Spleen (tissue), 11 donors: Measurements from ENCODE around the gene GLS. TPM values are rescaled to one million over a fixed set of nuclear protein-coding genes. Genes with fewer than 3 reads are reported as not detected.

Experiments used
- DNase-seq: peaks from one replicate; pipeline ENCODE4 v3.0.0-alpha.2; 2020
- H3K27ac ChIP-seq, 8 donors: fragments of 200-600 bp; sonication (generic) in 7 of 8; 1 replicate in 4 of 8; 2 replicates in 4 of 8; pipeline versions ENCODE4 v1.5.0 to v1.8.0; 2016 to 2021; ENCODE audit warnings: inconsistent platforms in 4 of 8, mild to moderate bottlenecking in 4 of 8, moderate library complexity in 1 of 8
- H3K27me3 ChIP-seq, 7 donors: fragments of 200-600 bp; sonication (generic) in 6 of 7; replicated peaks in 1 of 7; 1 replicate in 4 of 7; 2 replicates in 3 of 7; pipeline versions ENCODE4 v1.5.0 to v1.8.0; 2016 to 2021; ENCODE audit warnings: inconsistent platforms in 3 of 7, mild to moderate bottlenecking in 1 of 7
- H3K36me3 ChIP-seq, 6 donors: fragments of 200-600 bp; sonication (generic) in 5 of 6; 1 replicate in 4 of 6; 2 replicates in 2 of 6; pipeline versions ENCODE4 v1.5.0 to v1.8.0; 2016 to 2021; ENCODE audit warnings: inconsistent platforms in 2 of 6
- H3K4me1 ChIP-seq, 6 donors: fragments of 200-600 bp; sonication (generic) in 5 of 6; 1 replicate in 3 of 6; 2 replicates in 3 of 6; pipeline versions ENCODE4 v1.5.0 to v1.8.0; 2016 to 2021; ENCODE audit warnings: inconsistent platforms in 3 of 6
- H3K4me3 ChIP-seq, 8 donors: fragments of 200-600 bp; sonication (generic) in 7 of 8; 1 replicate in 4 of 8; 2 replicates in 4 of 8; pipeline versions ENCODE4 v1.5.0 to v1.8.0; 2016 to 2021; ENCODE audit warnings: inconsistent platforms in 4 of 8, mild to moderate bottlenecking in 4 of 8, moderate library complexity in 2 of 8
- H3K9me3 ChIP-seq, 8 donors: fragments of 200-600 bp; sonication (generic) in 7 of 8; 1 replicate in 4 of 8; 2 replicates in 4 of 8; pipeline versions ENCODE4 v1.5.0 to v1.8.0; 2016 to 2021; ENCODE audit warnings: inconsistent platforms in 4 of 8
- POLR2A ChIP-seq, 3 donors: fragments of 450-650 bp; IDR thresholded peaks; one replicate each; pipeline ENCODE4 v1.5.1; 2017; ENCODE audit warnings: antibody characterized with exemption in 3 of 3, mild to moderate bottlenecking in 1 of 3
- POLR2AphosphoS5 ChIP-seq, 3 donors: sonication (generic); formaldehyde crosslinking; IDR thresholded peaks; one replicate each; pipeline ENCODE4 v1.5.1; 2017; ENCODE audit warnings: antibody characterized with exemption in 3 of 3
- whole genome bisulfite sequencing, 5 donors: extraction: QIAGEN DNeasy Blood & Tissue Kit in 3 of 5; methylation state at CpG; one replicate each; pipeline versions ENCODE4 v1.1.5 to v1.1.7; 2013 to 2018; 5-methylcytosine and 5-hydroxymethylcytosine counted together
- intact Hi-C: fragments of 100-400 bp; cut with DNase I; formaldehyde crosslinking; loops from one replicate; pipeline ENCODE4 v1.15.0; 2023; ENCODE audit warnings: low total_unique reads
- polyA plus RNA-seq, 3 donors: library from polyadenylated mRNA; stranded (reverse); fragments of 200-250 nt; gene quantifications; one replicate each; pipeline ENCODE4 v1.2.1, GENCODE V29; 2013
- total RNA-seq, 7 donors: library from RNA; depleted of rRNA in 3 of 7; stranded (reverse); fragments of >200 nt in 3 of 7; fragmentation: NEBNext Ultra II Directional in 4 of 7; extraction: Animal tissue kit (Norgen Biotek cat#: 25700) in 4 of 7; gene quantifications; one replicate each; pipeline versions ENCODE4 v1.1.0 to v1.2.1, GENCODE V29; 2016 to 2021
- TF ChIP-seq, protein P1 (sequence below), 11 experiments: fragments of 200-600 bp in 7 of 11; fragments of 450-650 bp in 4 of 11; sonication (generic) in 4 of 11; IDR thresholded peaks in 8 of 11; conservative IDR thresholded peaks in 3 of 11; 1 replicate in 7 of 11; 2 replicates in 4 of 11; pipeline versions ENCODE4 v1.4.0 to v1.8.0; 2016 to 2021; ENCODE audit warnings: antibody characterized with exemption in 11 of 11, inconsistent platforms in 4 of 11, mild to moderate bottlenecking in 1 of 11
- donor health status: healthy with polysubstance abuse.
- donor health status: DM: no; HTN: no; CAD: no; lungs with moderate emphysema.
- donor health status: DM: no; HTN: no; CAD: no.
- donor health status: Bipolar disorder and iron deficiency.
- donor health status: healthy.
- donor health status: DM: no; HTN: no; CAD: no.
- donor health status: DM: yes; HTN: yes; CAD: no.

The GLS gene
- total and polyA plus RNA-seq, 10 donors: 42.3 to 254 (median 176) TPM

DNA sequence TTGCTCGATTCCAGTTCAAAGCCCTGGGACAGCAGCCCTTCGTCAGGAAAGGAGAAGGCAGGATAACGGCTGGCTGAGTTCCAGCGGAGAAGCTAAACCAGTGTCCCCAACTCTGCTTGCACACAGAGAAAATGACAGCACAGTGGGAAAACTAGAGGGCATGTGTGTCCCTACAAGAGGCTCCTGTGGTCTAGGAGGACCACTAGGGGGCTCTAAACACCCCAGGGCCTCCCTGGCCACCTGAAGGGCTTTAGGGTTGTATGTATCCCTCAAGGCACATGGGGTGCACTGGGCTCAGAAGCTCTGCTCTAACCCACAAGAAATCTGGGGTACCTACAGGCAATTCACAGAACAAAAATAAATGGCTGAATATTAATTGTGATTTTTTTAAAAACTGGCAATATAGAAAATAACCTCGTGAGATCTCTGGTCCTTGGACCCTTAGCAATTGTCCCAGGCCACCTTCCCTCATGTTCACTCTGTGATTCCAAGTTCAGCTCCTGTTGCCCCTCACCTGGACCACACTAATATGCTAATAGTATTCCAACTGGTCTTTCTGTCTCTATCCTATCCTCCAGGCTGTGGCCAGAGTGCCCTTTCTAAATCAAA is 115.8 kb downstream of the GLS start:
- no peak for DNase-seq
- H3K27me3 ChIP-seq: no peaks in the 10 kb centered on the region
- H3K4me1 ChIP-seq: peaks cover 0 to 21% (median 2%) of the 10 kb centered on the region in 6 donors
- TF ChIP-seq POLR2A (IDR thresholded peaks at IDR 0.05): no peak
- TF ChIP-seq, protein P1, sequence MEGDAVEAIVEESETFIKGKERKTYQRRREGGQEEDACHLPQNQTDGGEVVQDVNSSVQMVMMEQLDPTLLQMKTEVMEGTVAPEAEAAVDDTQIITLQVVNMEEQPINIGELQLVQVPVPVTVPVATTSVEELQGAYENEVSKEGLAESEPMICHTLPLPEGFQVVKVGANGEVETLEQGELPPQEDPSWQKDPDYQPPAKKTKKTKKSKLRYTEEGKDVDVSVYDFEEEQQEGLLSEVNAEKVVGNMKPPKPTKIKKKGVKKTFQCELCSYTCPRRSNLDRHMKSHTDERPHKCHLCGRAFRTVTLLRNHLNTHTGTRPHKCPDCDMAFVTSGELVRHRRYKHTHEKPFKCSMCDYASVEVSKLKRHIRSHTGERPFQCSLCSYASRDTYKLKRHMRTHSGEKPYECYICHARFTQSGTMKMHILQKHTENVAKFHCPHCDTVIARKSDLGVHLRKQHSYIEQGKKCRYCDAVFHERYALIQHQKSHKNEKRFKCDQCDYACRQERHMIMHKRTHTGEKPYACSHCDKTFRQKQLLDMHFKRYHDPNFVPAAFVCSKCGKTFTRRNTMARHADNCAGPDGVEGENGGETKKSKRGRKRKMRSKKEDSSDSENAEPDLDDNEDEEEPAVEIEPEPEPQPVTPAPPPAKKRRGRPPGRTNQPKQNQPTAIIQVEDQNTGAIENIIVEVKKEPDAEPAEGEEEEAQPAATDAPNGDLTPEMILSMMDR (IDR thresholded peaks at IDR 0.05 in 8 of 11, conservative IDR thresholded peaks at IDR 0.05 in 3 of 11): peak in 8 of 11 experiments; percentile 26 to 67 (median 52)
- H3K4me3 ChIP-seq: no peak overlapping the region
- H3K36me3 ChIP-seq: peaks cover 13 to 100% (median 99%) of the 10 kb centered on the region in 6 donors
- intact Hi-C loops: no loop called here
- 88 to 94% (median 93%) methylated on average over 5 of the region's 5 CpGs for WGBS, 5 donors
- H3K27ac ChIP-seq: peak overlapping the region in 5 of 8 donors; percentile 7 to 59 (median 42)
- H3K9me3 ChIP-seq: no peaks in the 10 kb centered on the region

DNA sequence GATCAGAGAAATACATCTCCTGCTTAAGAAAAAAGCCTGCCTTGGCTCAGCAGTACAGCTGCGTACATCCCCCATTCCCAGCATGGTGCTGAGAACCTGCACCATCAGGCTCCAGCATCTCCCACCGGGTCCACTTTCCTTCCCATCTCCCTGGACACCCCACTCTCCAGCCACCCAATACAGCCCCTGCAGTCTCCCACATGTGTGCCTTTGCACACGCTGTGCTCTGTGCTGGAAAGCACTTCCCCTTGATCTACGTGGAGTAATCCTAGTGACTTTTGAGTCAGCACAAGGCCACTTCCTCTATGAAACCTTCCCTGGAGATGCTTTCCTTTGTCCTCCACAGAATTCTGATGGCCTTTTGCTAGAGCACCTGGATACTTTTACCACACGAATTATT is 116.3 kb downstream of the GLS start:
- 58 to 76% (median 69%) methylated on average over 5 of the region's 5 CpGs for WGBS, 5 donors
- peaks cover 0 to 21% (median 2%) of the 10 kb centered on the region in 6 donors for H3K4me1 ChIP-seq
- peak overlapping the region in 5 of 8 donors; percentile 7 to 59 (median 42) for H3K27ac ChIP-seq
- H3K36me3 ChIP-seq: peaks cover 17 to 100% (median 99%) of the 10 kb centered on the region in 6 donors
- DNase-seq: no peak
- H3K4me3 ChIP-seq: no peak overlapping the region
- intact Hi-C loops: no loop called here
- H3K27me3 ChIP-seq: no peaks in the 10 kb centered on the region
- H3K9me3 ChIP-seq: no peaks in the 10 kb centered on the region
- TF ChIP-seq, protein P1 (IDR thresholded peaks at IDR 0.05 in 8 of 11, conservative IDR thresholded peaks at IDR 0.05 in 3 of 11): no peak
- peak in 1 of 3 donors; percentile 27 for TF ChIP-seq POLR2AphosphoS5 (IDR thresholded peaks at IDR 0.05)

DNA sequence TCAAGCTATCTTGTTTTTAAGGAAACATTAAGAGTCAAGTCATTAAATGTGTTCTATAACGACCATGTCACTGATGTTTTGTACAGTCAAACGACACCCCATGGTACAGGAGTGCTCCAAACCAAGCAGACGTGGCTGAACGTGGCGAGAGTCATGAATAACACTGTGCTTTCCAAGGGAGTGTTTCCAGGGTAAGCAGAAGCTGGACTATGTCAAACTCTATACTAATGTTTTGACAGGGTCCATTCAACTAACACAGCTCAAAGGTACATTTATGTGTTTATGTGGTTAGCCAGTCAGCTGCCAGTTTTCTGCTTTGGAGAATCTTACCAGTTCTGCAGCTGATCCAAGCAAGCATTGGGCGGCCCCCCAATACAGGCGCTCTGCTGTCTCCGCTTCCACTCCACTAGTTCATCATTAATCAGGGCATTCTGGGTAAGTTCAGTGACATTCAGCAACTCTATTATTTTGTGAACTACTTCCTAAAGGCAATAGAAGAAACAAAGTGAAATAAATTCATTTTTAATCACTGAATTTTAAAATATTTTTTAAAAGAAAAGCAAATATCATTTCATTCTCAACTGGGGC is 117.0 kb downstream of the GLS start:
- Histone ChIP-seq H3K27me3 (no peaks in the 10 kb centered on the region), H3K4me3 (no peak overlapping the region), H3K27ac (peak overlapping the region in 3 of 8 donors; percentile 42 to 59 (median 42)), H3K9me3 (no peaks in the 10 kb centered on the region), H3K4me1 (peaks cover 0 to 28% (median 2%) of the 10 kb centered on the region in 6 donors), H3K36me3 (peaks cover 17 to 100% (median 100%) of the 10 kb centered on the region in 6 donors)
- DNase-seq: no peak
- WGBS, 5 donors: 84 to 95% (median 92%) methylated on average over 8 of the region's 8 CpGs
- intact Hi-C loops: no loop called here
- TF ChIP-seq POLR2A (IDR thresholded peaks at IDR 0.05) (no peak), POLR2AphosphoS5 (IDR thresholded peaks at IDR 0.05) (no peak)
- TF ChIP-seq, protein P1 (IDR thresholded peaks at IDR 0.05 in 8 of 11, conservative IDR thresholded peaks at IDR 0.05 in 3 of 11): no peak

DNA sequence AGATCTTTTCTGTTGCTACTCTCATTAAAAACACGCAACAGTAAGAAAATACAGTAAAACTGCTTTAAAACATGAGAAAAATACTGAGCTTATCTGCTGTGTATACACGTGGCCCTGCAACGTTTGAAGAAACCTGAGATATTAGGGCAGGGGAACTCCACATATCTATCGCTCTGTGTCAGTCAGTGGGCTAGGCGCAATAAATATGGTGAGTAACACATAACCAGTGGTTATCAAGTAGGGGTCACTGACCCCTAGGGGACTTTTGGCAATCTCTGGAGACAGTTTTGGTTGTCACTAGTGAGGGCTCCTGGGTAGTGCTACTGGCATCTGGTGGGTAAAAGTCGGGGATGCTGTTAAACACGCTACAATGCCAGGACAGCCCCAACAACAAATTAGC is 118.4 kb downstream of the GLS start:
- H3K36me3 ChIP-seq: peaks cover 13 to 100% (median 100%) of the 10 kb centered on the region in 6 donors
- intact Hi-C loops: no loop called here
- WGBS, 5 donors: 81 to 91% (median 85%) methylated on average over 7 of the region's 7 CpGs

More for the DNA sequence above, 118.4 kb downstream of the GLS start:
- TF ChIP-seq POLR2A (IDR thresholded peaks at IDR 0.05): no peak
- no peak for TF ChIP-seq POLR2AphosphoS5 (IDR thresholded peaks at IDR 0.05)
- TF ChIP-seq, protein P1 (IDR thresholded peaks at IDR 0.05 in 8 of 11, conservative IDR thresholded peaks at IDR 0.05 in 3 of 11): no peak
- DNase-seq: no peak
- no peak overlapping the region for H3K4me3 ChIP-seq
- peaks cover 0 to 25% (median 2%) of the 10 kb centered on the region in 6 donors for H3K4me1 ChIP-seq
- peak overlapping the region in 1 of 8 donors; percentile 34 for H3K27ac ChIP-seq
- no peaks in the 10 kb centered on the region for H3K27me3 ChIP-seq
- peaks cover 0 to 7% (median 3%) of the 10 kb centered on the region in 8 donors for H3K9me3 ChIP-seq
